Caco-2 (cell line): ENCODE data around the gene SCP2. TPM values are rescaled to one million over a fixed set of nuclear protein-coding genes. Genes with fewer than 3 reads are reported as not detected.
A peak's percentile ranks its signal among the peaks of the same experiment; 100 is the strongest.

Experiments
- BruUV-seq: library from RNA; stranded (reverse); fragments of 400-500 nt; replicated peaks from 2 replicates; lab custom pipeline; 2021; lab: Mats Ljungman, UMichigan
- CTCF ChIA-PET: fragments of 300-600 bp; sonication (Branson Sonifier 250); formaldehyde crosslinking; loops from one replicate; lab custom pipeline; 2022; ENCODE audit warnings: antibody characterized with exemption; lab: Charles Lee
- POLR2A ChIA-PET: fragments of 300-600 bp; sonication (Branson Sonifier 250); formaldehyde crosslinking; loops from one replicate; lab custom pipeline; 2022; ENCODE audit warnings: antibody characterized with exemption; lab: Charles Lee
- DNase-seq, 2 experiments: peaks; one replicate each; pipeline versions ENCODE4 v3.0.0 to v3.0.0-alpha.2; 2020 to 2022
- H3K27me3 ChIP-seq: replicated peaks from 2 replicates; pipeline ENCODE4 v1.6.0; 2011; ENCODE audit warnings: low read length; ENCODE audit not compliant: control insufficient read depth, insufficient read depth
- H3K36me3 ChIP-seq: 2 replicates; pipeline ENCODE4 v1.5.1; 2011; ENCODE audit warnings: low read length; ENCODE audit not compliant: control insufficient read depth, insufficient read depth
- H3K4me1 ChIP-seq: fragments of 250-450 bp; sonication (Bioruptor Pico); 2 replicates; pipeline ENCODE4 v1.5.1; 2020; ENCODE audit warnings: mild to moderate bottlenecking
- H3K4me3 ChIP-seq: 2 replicates; pipeline ENCODE4 v1.5.1; 2011; ENCODE audit warnings: low read depth, mild to moderate bottlenecking, control low read depth, low read length
- H3K9me3 ChIP-seq: fragments of 250-450 bp; sonication (Bioruptor Pico); 2 replicates; pipeline ENCODE4 v1.5.1; 2020; ENCODE audit warnings: mild to moderate bottlenecking, moderate library complexity
- H3K27ac Mint-ChIP-seq: one replicate; pipeline ENCODE4 v1.8.0; 2022; ENCODE audit warnings: mixed read lengths; ENCODE audit not compliant: unreplicated experiment
- H3K27me3 Mint-ChIP-seq: one replicate; pipeline ENCODE4 v1.8.0; 2022; ENCODE audit warnings: mixed read lengths; ENCODE audit not compliant: insufficient read depth, unreplicated experiment
- H3K36me3 Mint-ChIP-seq: one replicate; pipeline ENCODE4 v1.8.0; 2022; ENCODE audit warnings: mild to moderate bottlenecking, mixed read lengths; ENCODE audit not compliant: insufficient read depth, unreplicated experiment
- H3K4me1 Mint-ChIP-seq: one replicate; pipeline ENCODE4 v1.8.0; 2022; ENCODE audit warnings: low read depth, mixed read lengths; ENCODE audit not compliant: unreplicated experiment
- H3K4me3 Mint-ChIP-seq: one replicate; pipeline ENCODE4 v1.8.0; 2022; ENCODE audit warnings: mild to moderate bottlenecking, moderate library complexity, mixed read lengths; ENCODE audit not compliant: unreplicated experiment
- H3K9me3 Mint-ChIP-seq: one replicate; pipeline ENCODE4 v1.8.0; 2022; ENCODE audit warnings: mixed read lengths; ENCODE audit not compliant: unreplicated experiment
- intact Hi-C: fragments of 100-400 bp; cut with micrococcal nuclease; formaldehyde crosslinking; loops from one replicate; pipeline ENCODE4 v1.10.0; 2022; ENCODE audit not compliant: unreplicated experiment
- total RNA-seq: library from RNA; stranded (reverse); gene quantifications from 2 replicates; pipeline ENCODE4 v1.2.3, GENCODE V29; 2022
- TF ChIP-seq, protein P1 (sequence below), 2 experiments: fragments of 200-600 bp in 1 of 2; IDR thresholded peaks; 1 replicate in 1 of 2; 2 replicates in 1 of 2; pipeline versions ENCODE4 v1.5.1 to v1.8.0; 2011 to 2022; ENCODE audit warnings: antibody characterized with exemption in 1 of 2, control low read depth in 1 of 2, inconsistent platforms in 1 of 2, low read depth in 1 of 2, low read length in 1 of 2, mild to moderate bottlenecking in 1 of 2, moderate library complexity in 1 of 2; ENCODE audit not compliant: insufficient read depth in 1 of 2, severe bottlenecking in 1 of 2, unreplicated experiment in 1 of 2

Gene SCP2
- total RNA-seq, 1 experiment from 2014 or later: 67.0 TPM

DNA sequence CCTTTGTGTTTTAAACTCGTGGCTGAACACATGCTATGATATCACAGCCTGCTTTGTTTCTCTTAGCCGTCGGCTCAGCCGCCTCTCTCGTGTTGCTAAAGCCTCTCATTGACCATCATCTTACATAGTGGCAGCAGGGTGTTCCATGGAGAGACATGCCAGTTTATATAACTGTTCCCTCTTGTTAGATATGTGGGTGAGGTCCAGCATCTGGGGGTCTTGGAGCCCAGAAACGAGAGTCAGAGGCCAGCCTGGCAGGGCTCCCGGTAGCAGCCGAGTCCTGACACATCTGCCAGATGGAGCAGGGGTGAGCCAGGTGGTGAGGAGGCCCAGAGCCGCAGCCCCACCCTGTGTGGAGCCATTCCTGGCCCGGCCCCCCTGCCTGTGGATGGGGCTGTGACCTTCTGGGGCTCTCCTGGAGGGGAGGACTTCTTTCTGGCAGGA is 146.8 kb downstream of the SCP2 start:
- Histone ChIP-seq H3K27me3 (no peaks in the 10 kb centered on the region), H3K9me3 (no peaks in the 10 kb centered on the region), H3K36me3 (no peaks in the 10 kb centered on the region), H3K4me3 (no peak overlapping the region), H3K4me1 (no peaks in the 10 kb centered on the region)
- intact Hi-C loops: no loop called here
- Mint-ChIP-seq H3K36me3 (no peaks in the 10 kb centered on the region), H3K27me3 (no peaks in the 10 kb centered on the region), H3K9me3 (no peaks in the 10 kb centered on the region), H3K4me1 (no peaks in the 10 kb centered on the region), H3K27ac (no peak overlapping the region), H3K4me3 (no peak overlapping the region)
- TF ChIP-seq, protein P1, sequence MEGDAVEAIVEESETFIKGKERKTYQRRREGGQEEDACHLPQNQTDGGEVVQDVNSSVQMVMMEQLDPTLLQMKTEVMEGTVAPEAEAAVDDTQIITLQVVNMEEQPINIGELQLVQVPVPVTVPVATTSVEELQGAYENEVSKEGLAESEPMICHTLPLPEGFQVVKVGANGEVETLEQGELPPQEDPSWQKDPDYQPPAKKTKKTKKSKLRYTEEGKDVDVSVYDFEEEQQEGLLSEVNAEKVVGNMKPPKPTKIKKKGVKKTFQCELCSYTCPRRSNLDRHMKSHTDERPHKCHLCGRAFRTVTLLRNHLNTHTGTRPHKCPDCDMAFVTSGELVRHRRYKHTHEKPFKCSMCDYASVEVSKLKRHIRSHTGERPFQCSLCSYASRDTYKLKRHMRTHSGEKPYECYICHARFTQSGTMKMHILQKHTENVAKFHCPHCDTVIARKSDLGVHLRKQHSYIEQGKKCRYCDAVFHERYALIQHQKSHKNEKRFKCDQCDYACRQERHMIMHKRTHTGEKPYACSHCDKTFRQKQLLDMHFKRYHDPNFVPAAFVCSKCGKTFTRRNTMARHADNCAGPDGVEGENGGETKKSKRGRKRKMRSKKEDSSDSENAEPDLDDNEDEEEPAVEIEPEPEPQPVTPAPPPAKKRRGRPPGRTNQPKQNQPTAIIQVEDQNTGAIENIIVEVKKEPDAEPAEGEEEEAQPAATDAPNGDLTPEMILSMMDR (IDR thresholded peaks at IDR 0.05; ENCODE audit: insufficient read depth in 1 of 2, low read depth in 1 of 2, low read length in 1 of 2, severe bottlenecking in 1 of 2, unreplicated experiment in 1 of 2): no peak
- ChIA-PET CTCF (no interaction called here), POLR2A (no interaction called here)
- BruUV-seq: no TSS peak
- DNase-seq: peak in 1 of 2 experiments; percentile 9

DNA sequence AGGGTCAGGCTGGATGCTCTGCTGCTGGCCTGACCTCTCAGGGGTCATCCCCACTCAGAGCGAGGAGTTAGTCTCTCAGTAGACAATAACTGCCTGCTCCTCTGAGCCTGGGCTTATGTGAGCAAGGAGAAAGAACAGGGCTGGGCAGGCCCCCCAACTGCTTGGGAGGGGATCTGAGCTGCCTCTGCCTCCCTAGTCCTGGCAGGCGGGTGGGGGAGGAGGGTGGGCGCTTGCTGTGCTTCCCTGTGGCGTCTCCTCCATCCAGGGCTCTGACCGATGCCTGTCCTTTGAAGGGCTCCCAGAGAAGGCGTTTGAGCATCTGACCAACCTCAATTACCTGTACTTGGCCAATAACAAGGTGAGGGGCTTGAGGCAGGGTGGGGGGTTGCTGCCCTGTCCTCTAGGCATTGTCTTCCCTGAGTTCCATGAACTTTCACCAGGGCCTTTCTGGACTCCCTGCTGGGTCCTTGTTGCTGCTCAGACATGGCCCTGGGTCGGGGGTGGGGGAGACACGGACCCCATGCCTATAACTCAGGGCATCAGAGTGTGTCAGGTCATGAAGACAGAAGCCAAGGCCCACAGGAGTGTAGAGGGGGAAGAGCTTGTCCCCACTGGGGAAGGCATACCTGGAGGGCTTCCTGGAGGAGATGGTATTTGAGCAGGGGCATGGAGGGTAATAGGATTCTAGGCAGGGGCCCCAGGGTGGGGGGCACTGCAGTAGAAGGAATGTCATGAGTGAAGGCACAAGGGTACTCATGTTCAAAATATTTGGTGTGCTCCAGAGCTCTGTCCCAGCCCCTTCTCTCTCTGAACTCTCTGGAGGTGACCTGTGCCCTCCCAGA is 147.5 kb downstream of the SCP2 start:
- H3K9me3 Mint-ChIP-seq: no peaks in the 10 kb centered on the region
- no TSS peak for BruUV-seq
- no peaks in the 10 kb centered on the region for H3K36me3 Mint-ChIP-seq
- Histone ChIP-seq H3K4me1 (no peaks in the 10 kb centered on the region), H3K9me3 (no peaks in the 10 kb centered on the region), H3K36me3 (no peaks in the 10 kb centered on the region), H3K4me3 (no peak overlapping the region), H3K27me3 (no peaks in the 10 kb centered on the region)
- H3K27ac Mint-ChIP-seq: no peak overlapping the region
- DNase-seq: peak in 1 of 2 experiments; percentile 14
- ChIA-PET POLR2A (no interaction called here), CTCF (interaction anchor here (0.6 kb wide), 1 partner anchor 344 kb away, joined by 7 read pairs; no protein-coding TSS in a partner anchor)
- H3K4me3 Mint-ChIP-seq: no peak overlapping the region
- H3K27me3 Mint-ChIP-seq: no peaks in the 10 kb centered on the region
- intact Hi-C loops: no loop called here
- H3K4me1 Mint-ChIP-seq: no peaks in the 10 kb centered on the region
- TF ChIP-seq, protein P1 (IDR thresholded peaks at IDR 0.05; ENCODE audit: insufficient read depth in 1 of 2, low read depth in 1 of 2, low read length in 1 of 2, severe bottlenecking in 1 of 2, unreplicated experiment in 1 of 2): no peak

DNA sequence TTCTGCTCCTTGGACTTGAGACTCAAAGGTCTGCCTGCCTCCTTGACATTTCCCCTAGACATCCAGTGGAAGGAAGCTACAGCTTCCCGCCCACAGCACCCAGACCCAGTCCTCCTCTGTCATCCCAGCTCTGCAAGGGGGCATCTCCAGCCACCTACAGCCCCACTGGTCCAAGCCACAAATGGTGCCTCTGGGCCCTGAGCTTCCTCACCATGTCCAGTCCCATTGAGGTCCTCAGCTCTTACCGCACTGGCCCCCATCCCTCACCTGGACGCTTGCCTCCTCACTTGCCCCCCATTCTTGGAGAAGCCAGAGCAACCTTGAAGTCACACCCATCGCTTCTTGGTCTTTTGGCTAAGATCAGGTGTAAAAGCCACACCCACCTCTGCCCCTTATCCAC is 148.1 kb downstream of the SCP2 start:
- H3K4me3 ChIP-seq: no peak overlapping the region
- H3K27me3 ChIP-seq: no peaks in the 10 kb centered on the region
- no peaks in the 10 kb centered on the region for H3K4me1 Mint-ChIP-seq
- no peaks in the 10 kb centered on the region for H3K36me3 ChIP-seq
- H3K36me3 Mint-ChIP-seq: no peaks in the 10 kb centered on the region
- TF ChIP-seq, protein P1 (IDR thresholded peaks at IDR 0.05; ENCODE audit: insufficient read depth in 1 of 2, low read depth in 1 of 2, low read length in 1 of 2, severe bottlenecking in 1 of 2, unreplicated experiment in 1 of 2): no peak
- intact Hi-C loops: no loop called here
- ChIA-PET CTCF (no interaction called here), POLR2A (no interaction called here)
- no peaks in the 10 kb centered on the region for H3K9me3 Mint-ChIP-seq
- peak in 1 of 2 experiments; percentile 7 for DNase-seq
- no peak overlapping the region for H3K4me3 Mint-ChIP-seq
- no peaks in the 10 kb centered on the region for H3K27me3 Mint-ChIP-seq
- no peaks in the 10 kb centered on the region for H3K9me3 ChIP-seq
- no peak overlapping the region for H3K27ac Mint-ChIP-seq
- no TSS peak for BruUV-seq
- H3K4me1 ChIP-seq: no peaks in the 10 kb centered on the region
